ENCODE results near the gene PEAK1.
"Not testable (repeated sequence)": the region's sequence is repeated elsewhere in the genome, so short reads cannot be mapped to it uniquely, and the experiment has no call there.

Gene PEAK1

GRCh38 chr15:77184352-77184751, 235.6 kb downstream of the PEAK1 start:
- intact Hi-C loops (cut with DNase I); DNase-seq: not testable (repeated sequence)

- intact Hi-C loops (cut with DNase I) = no loop called here
- no peak for DNase-seq
Observed at GRCh38 chr15:77183066-77183465, 236.8 kb downstream of the PEAK1 start.

- DNase-seq = no peak
- intact Hi-C loops (cut with DNase I) = no loop called here
Observed at GRCh38 chr15:77181305-77182074, 238.4 kb downstream of the PEAK1 start.

- intact Hi-C loops (cut with DNase I) = no loop called here
- DNase-seq = no peak
Observed at GRCh38 chr15:77180757-77181156, 239.1 kb downstream of the PEAK1 start.

GRCh38 chr15:77180270-77180669, 239.6 kb downstream of the PEAK1 start:
- DNase-seq = no peak
- intact Hi-C loops (cut with DNase I) = no loop called here

GRCh38 chr15:77179541-77179998, 240.3 kb downstream of the PEAK1 start:
- no peak for DNase-seq
- intact Hi-C loops (cut with DNase I) = no loop called here

GRCh38 chr15:77178411-77178810, 241.5 kb downstream of the PEAK1 start:
- DNase-seq = no peak
- intact Hi-C loops (cut with DNase I) = no loop called here

- intact Hi-C loops (cut with DNase I); DNase-seq: not testable (repeated sequence)
Observed at GRCh38 chr15:77176148-77176547, 243.8 kb downstream of the PEAK1 start.

- DNase-seq = no peak
- intact Hi-C loops (cut with DNase I) = no loop called here
Observed at GRCh38 chr15:77173487-77173886, 246.4 kb downstream of the PEAK1 start.

- no peak for DNase-seq
- intact Hi-C loops (cut with DNase I) = no loop called here
Observed at GRCh38 chr15:77171221-77171967, 248.5 kb downstream of the PEAK1 start.

- no peak for DNase-seq
- intact Hi-C loops (cut with DNase I) = no loop called here
Observed at GRCh38 chr15:77168616-77169015, 251.3 kb downstream of the PEAK1 start.

GRCh38 chr15:77168141-77168540, 251.8 kb downstream of the PEAK1 start:
- DNase-seq = no peak
- intact Hi-C loops (cut with DNase I) = no loop called here

- no peak for DNase-seq
- intact Hi-C loops (cut with DNase I) = no loop called here
Observed at GRCh38 chr15:77167406-77167805, 252.5 kb downstream of the PEAK1 start.

GRCh38 chr15:77163781-77164384, 256.0 kb downstream of the PEAK1 start:
- DNase-seq = no peak
- intact Hi-C loops (cut with DNase I) = no loop called here

GRCh38 chr15:77162872-77163633, 256.9 kb downstream of the PEAK1 start:
- intact Hi-C loops (cut with DNase I) = no loop called here
- DNase-seq = no peak

GRCh38 chr15:77160562-77161478, 259.1 kb downstream of the PEAK1 start:
- intact Hi-C loops (cut with DNase I) = no loop called here
- no peak for DNase-seq

GRCh38 chr15:77156000-77156399, 263.9 kb downstream of the PEAK1 start:
- DNase-seq; intact Hi-C loops (cut with DNase I): not testable (repeated sequence)

GRCh38 chr15:77148191-77148590, 271.7 kb downstream of the PEAK1 start:
- intact Hi-C loops (cut with DNase I) = no loop called here
- no peak for DNase-seq

GRCh38 chr15:77145370-77145769, 274.5 kb downstream of the PEAK1 start:
- DNase-seq = no peak
- intact Hi-C loops (cut with DNase I) = no loop called here

Data from posterior cingulate gyrus (tissue), 11 donors.